ENCODE data around the gene GPR84.

GPR84 gene

DNA sequence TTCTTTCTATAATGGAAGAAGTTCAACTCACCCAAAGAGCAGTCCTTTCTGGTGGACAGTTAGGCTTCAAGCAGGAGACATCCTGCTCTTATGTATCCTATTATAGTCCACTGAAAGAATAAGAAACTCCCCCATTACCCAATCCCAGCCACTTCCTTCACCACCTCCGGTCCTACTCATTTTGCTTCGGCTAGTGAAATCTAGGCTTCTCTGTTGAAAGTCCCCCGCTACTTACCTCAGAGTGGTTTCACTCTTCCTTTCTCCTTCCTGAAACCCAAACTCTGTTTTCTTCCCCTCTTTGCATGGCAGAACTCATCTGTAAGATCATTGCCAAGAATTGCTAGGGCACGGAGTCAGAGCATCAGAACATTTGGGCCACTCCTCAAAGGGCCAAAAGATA is at the start of gene GPR84:
Gene GPR84, minus strand, starts transcription at position 74 of the 400 bp plus-strand sequence. CDS start 635 bp downstream, outside the sequence.
- no peak within 1 kb of the TSS for H3K27ac Mint-ChIP-seq (ENCODE audit: low read depth)
- H3K9me3 Mint-ChIP-seq, result no peaks in the 10 kb centered on the region
- no peak within 1 kb of the TSS for H3K4me3 Mint-ChIP-seq
- no peaks in the 10 kb centered on the region for H3K36me3 Mint-ChIP-seq (ENCODE audit: insufficient read depth)
- H3K4me1 Mint-ChIP-seq, result peaks cover 20% of the 10 kb centered on the region
- H3K27me3 Mint-ChIP-seq, result no peaks in the 10 kb centered on the region
- DNase-seq (ENCODE audit: low spot score in 2 of 2), result no peak
- ATAC-seq (replicated peaks; ENCODE audit: extremely low read depth, poor library complexity, severe bottlenecking), result no peak

DNA sequence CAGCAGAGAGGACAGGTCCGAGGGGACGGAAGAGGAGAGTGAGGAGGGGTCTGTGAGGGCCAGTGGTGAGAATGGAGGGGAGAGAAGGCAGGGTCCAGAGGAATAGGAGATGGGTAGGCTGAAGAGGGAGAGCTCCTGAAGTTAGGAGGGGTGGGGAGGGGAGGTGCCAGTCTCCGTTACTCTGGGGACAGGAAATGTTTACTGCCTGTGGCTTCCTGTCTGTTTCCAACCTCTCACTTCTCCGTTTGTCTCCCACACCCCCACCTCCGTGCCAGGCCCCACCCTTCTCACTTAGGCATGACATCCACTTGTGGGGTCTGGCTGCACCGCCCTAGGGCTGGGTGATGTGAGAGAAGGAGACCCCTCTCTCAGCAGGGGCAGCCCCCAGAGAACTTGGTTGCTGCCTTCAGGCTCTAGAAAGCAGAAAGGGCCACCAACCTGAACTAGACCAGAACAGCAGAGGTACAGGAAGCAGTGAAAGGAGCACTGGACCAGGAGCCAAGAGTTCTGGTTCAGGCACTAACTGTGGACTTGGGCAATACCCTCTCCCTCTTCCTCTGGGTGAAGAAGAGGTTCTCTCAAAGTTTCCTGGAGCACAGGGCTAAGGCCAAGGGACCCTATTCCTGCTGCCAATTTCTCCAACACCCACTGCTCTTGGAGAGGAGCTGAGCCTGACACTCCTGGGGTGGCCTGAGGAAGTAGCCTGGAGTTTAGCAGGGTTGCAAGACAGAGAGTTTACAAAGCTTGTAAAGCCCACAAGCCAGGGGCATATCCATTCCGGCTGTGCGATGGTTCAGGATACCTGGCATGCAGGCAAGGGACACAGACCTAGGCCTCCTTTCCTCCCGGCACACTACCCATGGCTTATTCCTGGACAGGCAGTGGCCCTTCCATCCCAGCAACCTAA is 49.3 kb upstream of the GPR84 start:
- Mint-ChIP-seq H3K9me3 (no peaks in the 10 kb centered on the region), H3K27me3 (no peaks in the 10 kb centered on the region), H3K27ac (ENCODE audit: low read depth) (peak overlapping the region; percentile 98), H3K4me1 (peaks cover 62% of the 10 kb centered on the region), H3K36me3 (ENCODE audit: insufficient read depth) (peaks cover 39% of the 10 kb centered on the region), H3K4me3 (peak overlapping the region; percentile 72)
- peak; percentile 56 to 90 for DNase-seq (ENCODE audit: low spot score in 2 of 2)
- peak; percentile 89 for ATAC-seq (replicated peaks; ENCODE audit: extremely low read depth, poor library complexity, severe bottlenecking)

DNA sequence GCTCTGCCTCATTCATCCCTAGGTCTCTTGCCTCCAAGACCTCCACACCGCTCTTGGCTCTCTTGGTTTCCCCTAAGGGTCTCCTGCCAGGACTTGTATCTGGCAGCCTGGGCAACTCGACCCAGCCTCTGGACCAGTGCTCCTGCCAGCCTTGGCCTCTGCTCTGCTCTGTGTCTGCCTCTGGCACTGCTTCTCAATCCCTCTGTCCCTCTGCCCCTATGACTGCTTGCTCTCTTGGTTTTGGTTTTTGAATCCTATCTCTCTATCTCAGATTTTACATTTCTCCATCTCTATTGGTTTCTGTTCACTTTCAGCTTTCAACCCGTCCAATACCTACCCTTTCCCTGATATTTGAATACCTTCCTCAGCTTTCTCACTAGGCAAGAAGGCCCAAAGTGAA is 48.5 kb upstream of the GPR84 start:
- Mint-ChIP-seq H3K4me1 (peaks cover 60% of the 10 kb centered on the region), H3K9me3 (no peaks in the 10 kb centered on the region), H3K27ac (ENCODE audit: low read depth) (peak overlapping the region; percentile 98), H3K36me3 (ENCODE audit: insufficient read depth) (peaks cover 36% of the 10 kb centered on the region), H3K27me3 (no peaks in the 10 kb centered on the region), H3K4me3 (peak overlapping the region; percentile 72)
- ATAC-seq (replicated peaks; ENCODE audit: extremely low read depth, poor library complexity, severe bottlenecking) (peak; percentile 20), DNase-seq (ENCODE audit: low spot score in 2 of 2) (no peak)

DNA sequence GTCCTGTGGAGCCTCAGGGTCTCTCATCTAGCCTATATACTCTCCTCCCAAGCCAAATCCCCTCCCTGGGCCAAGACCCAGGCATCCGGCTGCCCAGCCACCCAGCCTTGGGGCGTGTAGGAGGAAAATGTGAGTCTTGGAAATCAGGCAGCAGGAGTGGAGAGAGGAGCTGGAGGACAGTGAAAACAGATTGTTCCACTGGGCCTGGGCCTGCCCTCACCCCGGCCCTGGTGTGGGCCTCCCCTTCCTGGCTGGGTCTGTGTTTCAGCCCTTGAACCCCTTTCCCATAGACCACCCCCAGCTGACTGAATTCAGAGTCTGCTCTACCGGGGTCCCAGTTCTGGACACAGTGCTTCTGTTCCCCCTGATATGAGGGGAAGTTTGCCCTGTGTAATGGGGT is 48.1 kb upstream of the GPR84 start:
- DNase-seq (ENCODE audit: low spot score in 2 of 2) (no peak), ATAC-seq (replicated peaks; ENCODE audit: extremely low read depth, poor library complexity, severe bottlenecking) (no peak)
- Mint-ChIP-seq H3K27ac (ENCODE audit: low read depth) (peak overlapping the region; percentile 98), H3K4me1 (peaks cover 59% of the 10 kb centered on the region), H3K4me3 (peak overlapping the region; percentile 72), H3K9me3 (no peaks in the 10 kb centered on the region), H3K27me3 (no peaks in the 10 kb centered on the region), H3K36me3 (ENCODE audit: insufficient read depth) (peaks cover 40% of the 10 kb centered on the region)

DNA sequence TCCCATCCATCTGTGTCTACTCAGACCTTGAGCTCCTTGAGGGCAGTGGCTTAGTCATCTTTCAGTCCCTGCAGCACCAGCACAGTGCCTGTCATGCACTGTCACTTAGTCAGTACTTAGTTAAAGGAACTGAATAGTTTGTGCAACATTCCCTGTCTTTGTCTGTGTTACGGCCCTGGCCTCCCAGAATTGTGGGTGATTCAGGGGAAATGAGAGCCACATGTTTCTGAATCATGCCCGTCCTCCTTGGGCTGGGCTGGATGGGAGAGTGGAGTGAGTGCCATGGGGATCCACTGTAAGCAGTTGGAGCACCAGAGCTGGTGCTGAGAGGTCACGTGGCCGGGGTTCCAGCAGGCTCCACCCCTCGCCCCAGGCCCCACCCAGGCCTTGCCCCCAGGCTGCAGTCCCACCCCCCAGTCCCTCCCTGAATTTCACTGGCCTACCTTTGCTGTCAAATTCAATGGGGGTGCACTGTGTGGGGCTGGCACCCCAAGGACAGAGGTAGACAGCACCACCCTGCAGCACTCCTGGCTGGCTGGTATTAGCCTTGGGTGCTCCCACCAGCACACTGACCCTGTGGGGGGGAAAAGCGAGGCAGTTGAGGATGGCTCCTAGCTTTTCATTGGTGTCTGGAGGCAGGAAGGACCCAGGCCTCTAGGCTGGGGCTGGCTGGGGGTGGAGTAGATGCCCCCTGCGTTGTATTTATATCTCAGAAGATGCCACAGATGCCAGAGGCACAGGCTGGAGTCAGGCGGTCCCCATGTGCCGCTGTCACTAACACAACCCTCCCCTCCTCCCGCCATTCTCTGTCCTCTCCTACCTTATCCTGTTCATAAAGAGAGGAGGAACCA is 47.3 kb upstream of the GPR84 start:
- Mint-ChIP-seq H3K4me1 (peaks cover 60% of the 10 kb centered on the region), H3K4me3 (peak overlapping the region; percentile 72), H3K36me3 (ENCODE audit: insufficient read depth) (peaks cover 43% of the 10 kb centered on the region), H3K9me3 (no peaks in the 10 kb centered on the region), H3K27me3 (no peaks in the 10 kb centered on the region), H3K27ac (ENCODE audit: low read depth) (peak overlapping the region; percentile 98)
- ATAC-seq (replicated peaks; ENCODE audit: extremely low read depth, poor library complexity, severe bottlenecking), result no peak
- DNase-seq (ENCODE audit: low spot score in 2 of 2), result peak in 1 of 2 donors; percentile 25

DNA sequence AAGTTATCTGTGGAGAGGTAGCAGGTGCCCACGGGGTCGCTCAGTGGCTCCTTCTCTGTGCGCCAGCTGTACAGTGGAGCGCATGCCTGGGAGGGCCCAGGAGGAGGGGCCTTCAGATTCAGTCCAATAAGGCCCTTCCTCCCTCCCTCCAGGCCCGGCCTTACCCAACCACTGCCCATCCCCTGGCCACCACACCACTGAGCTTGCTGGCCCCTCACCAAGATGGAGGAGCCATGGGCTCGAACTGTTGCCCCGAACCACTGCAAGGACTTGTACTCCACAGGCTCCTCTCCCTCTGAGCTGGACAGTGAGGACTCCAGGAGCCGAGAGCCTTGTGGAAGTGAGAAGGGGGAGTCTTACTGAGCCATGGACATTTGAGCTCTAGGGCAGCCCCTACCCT is 45.0 kb upstream of the GPR84 start:
- H3K27me3 Mint-ChIP-seq, result no peaks in the 10 kb centered on the region
- H3K36me3 Mint-ChIP-seq (ENCODE audit: insufficient read depth), result peaks cover 59% of the 10 kb centered on the region
- no peaks in the 10 kb centered on the region for H3K9me3 Mint-ChIP-seq
- H3K27ac Mint-ChIP-seq (ENCODE audit: low read depth), result peak overlapping the region; percentile 24
- DNase-seq (ENCODE audit: low spot score in 2 of 2) (no peak), ATAC-seq (replicated peaks; ENCODE audit: extremely low read depth, poor library complexity, severe bottlenecking) (no peak)
- no peak overlapping the region for H3K4me3 Mint-ChIP-seq
- peaks cover 58% of the 10 kb centered on the region for H3K4me1 Mint-ChIP-seq

DNA sequence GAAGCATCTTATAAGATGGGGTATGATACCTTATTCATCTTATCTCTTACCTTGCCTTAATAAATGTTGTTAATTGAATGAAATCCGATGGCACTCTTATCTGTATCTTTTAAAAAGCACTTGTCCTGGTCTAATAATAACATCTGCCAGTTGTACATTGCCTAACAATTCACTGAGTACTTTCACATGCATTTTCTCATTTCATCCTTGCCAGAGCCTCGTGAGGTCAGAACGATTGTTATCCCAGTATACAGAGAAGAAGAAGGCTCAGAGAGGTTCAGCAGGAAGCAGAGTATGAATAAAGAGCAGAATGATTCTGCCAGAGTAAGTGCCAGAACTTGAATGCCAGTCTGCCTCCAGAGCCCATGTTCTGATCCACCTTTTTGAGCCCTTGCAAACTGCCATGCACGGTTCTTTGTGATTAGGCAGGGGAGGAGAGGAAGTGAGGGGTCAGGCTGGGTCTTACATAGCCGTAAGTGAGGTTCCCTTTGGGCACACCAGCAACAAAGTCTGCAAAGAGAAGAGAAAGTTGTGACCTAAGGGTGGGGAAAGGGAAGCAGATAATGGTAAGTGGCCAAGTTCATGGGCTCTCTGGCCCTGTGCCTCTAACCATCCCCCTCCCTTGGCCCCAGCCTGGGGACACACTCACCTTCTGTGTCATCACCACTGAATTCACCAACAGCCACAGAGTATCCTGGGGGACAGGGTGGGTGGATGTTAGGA is 43.1 kb upstream of the GPR84 start:
- Mint-ChIP-seq H3K27me3 (no peaks in the 10 kb centered on the region), H3K4me1 (peaks cover 42% of the 10 kb centered on the region), H3K4me3 (no peak overlapping the region), H3K9me3 (no peaks in the 10 kb centered on the region), H3K36me3 (ENCODE audit: insufficient read depth) (peaks cover 63% of the 10 kb centered on the region), H3K27ac (ENCODE audit: low read depth) (peak overlapping the region; percentile 92)
- ATAC-seq (replicated peaks; ENCODE audit: extremely low read depth, poor library complexity, severe bottlenecking) (no peak), DNase-seq (ENCODE audit: low spot score in 2 of 2) (no peak)

DNA sequence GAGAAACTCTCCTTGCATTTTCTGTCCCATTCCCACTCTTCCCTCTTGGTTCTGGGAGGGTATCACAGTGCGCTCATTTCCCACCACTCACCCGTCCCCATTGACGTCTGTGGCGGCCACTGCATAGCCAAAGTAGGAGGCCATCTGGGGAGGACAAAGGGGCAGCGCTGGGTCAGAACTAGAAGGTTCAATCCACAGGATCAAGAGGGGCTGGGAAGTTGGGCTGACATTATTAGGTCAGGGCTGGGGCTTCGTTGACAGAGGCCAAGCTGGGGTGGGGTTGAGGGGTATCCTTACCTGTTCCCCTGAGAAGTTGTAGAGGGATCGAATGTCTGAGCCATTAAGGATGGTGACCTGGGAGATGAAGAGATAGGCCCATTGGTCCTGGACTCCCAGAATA is 41.3 kb upstream of the GPR84 start:
- no peaks in the 10 kb centered on the region for H3K9me3 Mint-ChIP-seq
- H3K27ac Mint-ChIP-seq (ENCODE audit: low read depth), result peak overlapping the region; percentile 92
- no peak for DNase-seq (ENCODE audit: low spot score in 2 of 2)
- H3K27me3 Mint-ChIP-seq, result no peaks in the 10 kb centered on the region
- no peak for ATAC-seq (replicated peaks; ENCODE audit: extremely low read depth, poor library complexity, severe bottlenecking)
- H3K36me3 Mint-ChIP-seq (ENCODE audit: insufficient read depth), result peaks cover 69% of the 10 kb centered on the region
- H3K4me3 Mint-ChIP-seq, result no peak overlapping the region
- peaks cover 42% of the 10 kb centered on the region for H3K4me1 Mint-ChIP-seq

DNA sequence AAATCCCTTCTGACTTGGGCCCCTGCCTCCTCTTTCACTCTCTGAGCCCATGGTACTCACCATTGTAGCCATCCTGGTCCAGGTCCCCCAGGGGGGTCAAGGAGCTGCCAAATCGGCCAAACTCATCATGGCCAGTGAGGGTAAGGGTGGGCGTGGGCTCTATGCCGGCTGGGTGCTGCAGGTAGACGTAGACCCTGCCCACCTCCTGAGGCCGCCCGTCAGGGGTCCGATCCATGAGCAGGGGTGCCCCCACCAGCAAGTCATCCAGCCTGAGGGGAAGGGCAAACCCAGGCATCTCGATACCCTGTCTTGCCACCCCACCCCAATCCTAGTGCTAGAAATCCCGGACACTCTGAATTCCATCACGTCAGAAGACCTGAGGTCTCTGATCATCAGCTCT is 40.8 kb upstream of the GPR84 start:
- DNase-seq (ENCODE audit: low spot score in 2 of 2), result no peak
- H3K27me3 Mint-ChIP-seq, result no peaks in the 10 kb centered on the region
- no peak for ATAC-seq (replicated peaks; ENCODE audit: extremely low read depth, poor library complexity, severe bottlenecking)
- H3K4me1 Mint-ChIP-seq, result peaks cover 42% of the 10 kb centered on the region
- no peaks in the 10 kb centered on the region for H3K9me3 Mint-ChIP-seq
- peak overlapping the region; percentile 39 for H3K27ac Mint-ChIP-seq (ENCODE audit: low read depth)
- H3K36me3 Mint-ChIP-seq (ENCODE audit: insufficient read depth), result peaks cover 71% of the 10 kb centered on the region
- no peak overlapping the region for H3K4me3 Mint-ChIP-seq

DNA sequence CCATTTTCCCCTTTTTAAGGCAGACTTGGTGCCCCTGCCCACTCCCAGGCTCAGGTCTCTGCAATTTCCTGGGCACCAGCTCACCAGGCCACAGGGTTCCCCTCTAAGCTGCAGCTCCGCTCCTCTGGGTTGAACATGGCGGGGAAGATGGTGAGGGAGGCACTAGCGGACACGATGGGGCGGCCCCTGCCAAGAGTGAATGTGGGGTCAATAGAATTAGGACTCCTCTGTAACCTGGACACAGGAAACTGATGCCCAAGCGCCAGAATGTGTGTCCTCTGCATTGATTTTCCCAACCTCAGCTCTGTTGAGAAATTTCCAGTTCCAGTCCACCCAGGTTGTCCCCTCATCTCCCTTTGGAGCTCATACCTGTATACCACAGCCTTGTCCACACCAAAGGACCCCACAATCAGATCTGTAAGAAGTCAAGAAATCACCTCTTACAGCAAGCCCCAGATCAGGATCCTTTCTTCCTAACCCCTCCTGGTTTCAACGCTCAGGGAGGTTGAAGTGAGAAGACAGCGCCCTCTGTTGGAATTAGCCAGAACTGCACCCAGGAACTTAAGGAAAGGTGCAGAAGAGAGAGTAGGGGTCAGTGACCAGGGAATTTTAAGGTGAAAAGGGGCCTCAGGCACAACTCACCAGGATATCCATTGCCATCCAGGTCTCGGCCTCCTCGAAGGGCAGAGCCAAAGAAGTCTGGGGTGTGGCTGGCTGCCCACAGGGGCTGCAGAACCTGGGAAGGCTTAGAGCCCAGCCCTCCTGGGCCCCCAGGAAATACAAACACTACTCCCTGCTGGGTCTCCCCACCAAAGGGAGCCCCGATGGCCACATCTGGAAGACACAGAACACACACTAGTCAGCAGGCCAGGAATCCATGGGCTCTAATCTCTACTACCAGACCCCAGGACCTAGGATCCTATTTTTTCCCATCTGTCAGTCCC is 40.0 kb upstream of the GPR84 start:
- Mint-ChIP-seq H3K9me3 (no peaks in the 10 kb centered on the region), H3K27ac (ENCODE audit: low read depth) (peak overlapping the region; percentile 88), H3K4me3 (peak overlapping the region; percentile 6), H3K27me3 (no peaks in the 10 kb centered on the region), H3K36me3 (ENCODE audit: insufficient read depth) (peaks cover 76% of the 10 kb centered on the region), H3K4me1 (peaks cover 43% of the 10 kb centered on the region)
- DNase-seq (ENCODE audit: low spot score in 2 of 2) (peak; percentile 47 to 60), ATAC-seq (replicated peaks; ENCODE audit: extremely low read depth, poor library complexity, severe bottlenecking) (no peak)

DNA sequence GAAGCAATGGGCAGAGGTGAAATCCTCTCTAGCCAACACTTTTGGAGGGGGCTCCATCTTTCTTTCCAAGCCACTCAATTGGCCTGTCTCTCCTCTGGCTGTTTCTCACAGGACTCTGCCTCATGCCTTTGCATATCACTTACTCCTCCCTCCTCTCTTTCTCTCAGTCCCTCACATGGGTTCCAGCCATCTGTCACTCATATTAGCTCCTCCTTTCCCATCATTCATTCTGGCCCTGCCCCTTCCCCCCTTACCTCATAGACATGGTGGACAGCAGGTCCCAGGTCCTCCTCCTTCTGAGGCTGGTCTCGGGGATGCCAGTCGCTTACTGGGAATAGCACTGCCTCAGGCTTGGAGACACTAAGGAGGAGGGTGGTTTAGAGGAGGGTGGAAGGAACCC is 36.8 kb upstream of the GPR84 start:
- Mint-ChIP-seq H3K27ac (ENCODE audit: low read depth) (peak overlapping the region; percentile 74), H3K9me3 (no peaks in the 10 kb centered on the region), H3K36me3 (ENCODE audit: insufficient read depth) (peaks cover 70% of the 10 kb centered on the region), H3K4me1 (peaks cover 32% of the 10 kb centered on the region), H3K27me3 (no peaks in the 10 kb centered on the region), H3K4me3 (no peak overlapping the region)
- ATAC-seq (replicated peaks; ENCODE audit: extremely low read depth, poor library complexity, severe bottlenecking), result no peak
- no peak for DNase-seq (ENCODE audit: low spot score in 2 of 2)
